Tibial nerve (tissue), 4 donors: Measurements from ENCODE around the gene PABPC1L.
A peak's percentile ranks its signal among the peaks of the same experiment; 100 is the strongest.

Experiments
- EP300 ChIP-seq, 2 donors: sonication (generic); formaldehyde crosslinking; IDR thresholded peaks; one replicate each; pipeline ENCODE4 v1.6.1; 2017; ENCODE audit warnings: antibody characterized with exemption in 2 of 2, mild to moderate bottlenecking in 1 of 2
- POLR2A ChIP-seq, 2 donors: fragments of 450-650 bp; IDR thresholded peaks; one replicate each; pipeline ENCODE4 v1.6.1; 2017; ENCODE audit warnings: antibody characterized with exemption in 2 of 2, mild to moderate bottlenecking in 2 of 2, moderate library complexity in 2 of 2
- TF ChIP-seq, protein P1 (sequence below), 5 experiments: fragments of 200-600 bp in 3 of 5; fragments of 450-650 bp in 2 of 5; sonication (generic) in 3 of 5; IDR thresholded peaks; one replicate each; pipeline ENCODE4 v1.5.1; 2016 to 2019; ENCODE audit warnings: antibody characterized with exemption in 5 of 5, mild to moderate bottlenecking in 3 of 5, moderate library complexity in 2 of 5

DNA sequence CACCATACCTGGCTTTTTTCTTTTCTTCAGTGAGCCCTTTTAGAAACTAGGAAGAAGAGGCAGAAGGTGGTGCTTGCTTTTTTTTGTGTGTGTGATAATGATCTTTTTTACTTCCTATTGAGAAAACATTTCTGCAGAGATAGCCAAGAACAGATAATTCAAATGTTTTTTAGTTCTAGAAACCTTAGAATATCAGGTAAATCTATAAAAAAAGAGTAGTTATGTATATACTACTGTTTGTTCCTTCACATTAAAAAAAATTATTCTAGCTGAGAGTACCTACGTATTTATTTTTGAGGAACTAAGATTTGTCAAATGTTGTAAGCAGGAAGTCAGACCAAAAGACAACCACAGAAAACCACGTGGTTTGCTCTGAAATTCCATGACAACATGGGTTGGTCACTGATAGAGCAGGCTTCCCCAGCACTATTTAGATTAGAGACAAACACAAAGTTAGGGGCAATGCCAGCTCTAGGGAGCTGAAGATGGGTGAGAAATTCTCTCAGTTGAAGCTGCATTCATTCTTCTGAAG is 69.3 kb downstream of the PABPC1L start:
- TF ChIP-seq, protein P1, sequence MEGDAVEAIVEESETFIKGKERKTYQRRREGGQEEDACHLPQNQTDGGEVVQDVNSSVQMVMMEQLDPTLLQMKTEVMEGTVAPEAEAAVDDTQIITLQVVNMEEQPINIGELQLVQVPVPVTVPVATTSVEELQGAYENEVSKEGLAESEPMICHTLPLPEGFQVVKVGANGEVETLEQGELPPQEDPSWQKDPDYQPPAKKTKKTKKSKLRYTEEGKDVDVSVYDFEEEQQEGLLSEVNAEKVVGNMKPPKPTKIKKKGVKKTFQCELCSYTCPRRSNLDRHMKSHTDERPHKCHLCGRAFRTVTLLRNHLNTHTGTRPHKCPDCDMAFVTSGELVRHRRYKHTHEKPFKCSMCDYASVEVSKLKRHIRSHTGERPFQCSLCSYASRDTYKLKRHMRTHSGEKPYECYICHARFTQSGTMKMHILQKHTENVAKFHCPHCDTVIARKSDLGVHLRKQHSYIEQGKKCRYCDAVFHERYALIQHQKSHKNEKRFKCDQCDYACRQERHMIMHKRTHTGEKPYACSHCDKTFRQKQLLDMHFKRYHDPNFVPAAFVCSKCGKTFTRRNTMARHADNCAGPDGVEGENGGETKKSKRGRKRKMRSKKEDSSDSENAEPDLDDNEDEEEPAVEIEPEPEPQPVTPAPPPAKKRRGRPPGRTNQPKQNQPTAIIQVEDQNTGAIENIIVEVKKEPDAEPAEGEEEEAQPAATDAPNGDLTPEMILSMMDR (IDR thresholded peaks at IDR 0.05) = no peak
- TF ChIP-seq POLR2A (IDR thresholded peaks at IDR 0.05) (no peak), EP300 (IDR thresholded peaks at IDR 0.05) (peak; percentile 23 to 63)
